K562 (cell line): ENCODE measurements around the gene SSR2. TPM values are rescaled to one million over a fixed set of nuclear protein-coding genes. Genes with fewer than 3 reads are reported as not detected.

Source experiments
- ATAC-seq: fragments of 200-7000 bp; cut with Tn5 transposase; 3 replicates; pipeline ENCODE4 v1.9.1; 2020; ENCODE audit warnings: moderate library complexity
- BruUV-seq: library from RNA; stranded (reverse); fragments of 400-500 nt; replicated peaks from 2 replicates; lab custom pipeline; 2021; lab: Mats Ljungman, UMichigan
- CTCF ChIA-PET: fragments of 300-600 bp; formaldehyde crosslinking; extraction: SDS; loops from one replicate; lab custom pipeline; 2021; ENCODE audit warnings: low intra/inter-chr PET ratio; lab: Yijun Ruan, JAX
- POLR2A ChIA-PET: fragments of 300-600, 350-650 bp; sonication (Branson Sonifier 250); formaldehyde crosslinking; extraction: SDS; loops from one replicate; lab custom pipeline; 2021; ENCODE audit warnings: antibody characterized with exemption, inconsistent platforms; lab: Yijun Ruan, JAX
- DNase-seq, 4 experiments: peaks; one replicate each; pipeline versions ENCODE4 v3.0.0 to v3.0.0-alpha.2; 2011 to 2018; ENCODE audit warnings: low spot score in 3 of 4, mixed read lengths in 3 of 4; ENCODE audit errors: extremely low read depth in 1 of 4
- FAIRE-seq: peaks from 2 replicates; lab custom pipeline; 2011; peaks lifted over from hg19 to GRCh38; lab: Jason Lieb, UNC
- H2AFZ ChIP-seq: 2 replicates; pipeline ENCODE4 v1.6.0; 2011; ENCODE audit warnings: low read depth, low read length, control low read depth, inconsistent platforms
- H3K27ac ChIP-seq: fragments of 200-600 bp; 3 replicates; pipeline ENCODE4 v1.8.0; 2011; ENCODE audit warnings: low read depth, mild to moderate bottlenecking, control low read depth, inconsistent platforms, low read length, moderate library complexity, mixed read lengths; ENCODE audit errors: extremely low read depth
- H3K27me3 ChIP-seq, 2 experiments: fragments of 300-600 bp in 1 of 2; 2 replicates in 1 of 2; 3 replicates in 1 of 2; pipeline versions ENCODE4 v1.6.0 to v1.8.0; 2011; ENCODE audit warnings: inconsistent platforms in 2 of 2, low read length in 2 of 2, mild to moderate bottlenecking in 1 of 2, mixed read lengths in 1 of 2, moderate library complexity in 1 of 2; ENCODE audit not compliant: control insufficient read depth in 2 of 2, insufficient read depth in 2 of 2
- H3K36me3 ChIP-seq: fragments of 300-600 bp; 3 replicates; pipeline ENCODE4 v1.8.0; 2011; ENCODE audit warnings: mild to moderate bottlenecking, low read length, inconsistent platforms; ENCODE audit not compliant: control insufficient read depth, insufficient read depth
- H3K4me1 ChIP-seq, 2 experiments: fragments of 200-600 bp in 1 of 2; replicated peaks in 1 of 2; 2 replicates in 1 of 2; 3 replicates in 1 of 2; pipeline versions ENCODE4 v1.5.1 to v1.8.0; 2011; ENCODE audit warnings: inconsistent platforms in 2 of 2, low read length in 2 of 2, mild to moderate bottlenecking in 1 of 2, mixed read lengths in 1 of 2, moderate library complexity in 1 of 2; ENCODE audit not compliant: control insufficient read depth in 2 of 2, insufficient read depth in 2 of 2
- H3K4me2 ChIP-seq: 2 replicates; pipeline ENCODE4 v1.6.1; 2011; ENCODE audit warnings: low read length, control low read depth, inconsistent platforms, mixed read lengths; ENCODE audit not compliant: insufficient read depth
- H3K4me3 ChIP-seq: fragments of 200-600 bp; sonication (generic), shearing (Covaris generic); 2 replicates; pipeline ENCODE4 v1.5.1; 2016; ENCODE audit warnings: control low read depth, inconsistent platforms
- H3K79me2 ChIP-seq: fragments of 200-600 bp; 3 replicates; pipeline ENCODE4 v1.8.0; 2011; ENCODE audit warnings: low read length, inconsistent platforms; ENCODE audit not compliant: control insufficient read depth, insufficient read depth
- H3K9ac ChIP-seq, 2 experiments: 2 replicates each; pipeline versions ENCODE4 v1.6.0 to v1.6.1; 2011; ENCODE audit warnings: low read depth in 2 of 2, low read length in 2 of 2, control low read depth in 1 of 2, inconsistent platforms in 1 of 2, mild to moderate bottlenecking in 1 of 2, mixed read lengths in 1 of 2; ENCODE audit not compliant: insufficient read depth in 1 of 2
- H3K9me1 ChIP-seq: one replicate; pipeline ENCODE4 v1.6.0; 2011; ENCODE audit warnings: inconsistent platforms, mild to moderate bottlenecking, low read length, moderate library complexity; ENCODE audit not compliant: control insufficient read depth, insufficient read depth
- H3K9me3 ChIP-seq: replicated peaks from 2 replicates; pipeline ENCODE4 v1.5.1; 2011; ENCODE audit warnings: low read depth, low read length, inconsistent platforms; ENCODE audit not compliant: control insufficient read depth, insufficient read depth
- H4K20me1 ChIP-seq: replicated peaks from 2 replicates; pipeline ENCODE4 v1.6.1; 2011; ENCODE audit warnings: low read length, inconsistent platforms, mixed read lengths; ENCODE audit not compliant: control insufficient read depth, insufficient read depth
- ARID3B ChIP-seq: fragments of 250-450 bp; sonication (Bioruptor Pico); IDR thresholded peaks from 2 replicates; pipeline ENCODE4 v1.4.0; 2020; ENCODE audit warnings: borderline replicate concordance
- ATF1 ChIP-seq, 2 experiments: fragments of 450-650 bp in 1 of 2; IDR thresholded peaks; 2 replicates each; pipeline ENCODE4 v1.6.1; 2016; ENCODE audit warnings: missing compliant biosample characterization in 1 of 2, missing genetic modification characterization in 1 of 2
- FOXJ3 ChIP-seq: sonication (generic); formaldehyde crosslinking; IDR thresholded peaks from 2 replicates; pipeline ENCODE4 v1.4.0; 2020; ENCODE audit warnings: mild to moderate bottlenecking, missing genetic modification reagents
- HDAC1 ChIP-seq, 2 experiments: fragments of 450-650 bp; IDR thresholded peaks; 2 replicates each; pipeline ENCODE4 v1.6.1; 2016 to 2017; ENCODE audit warnings: inconsistent platforms in 1 of 2, mild to moderate bottlenecking in 1 of 2, moderate library complexity in 1 of 2
- HDAC3 ChIP-seq: fragments of 450-650 bp; IDR thresholded peaks from 2 replicates; pipeline ENCODE4 v1.6.1; 2018; ENCODE audit warnings: borderline replicate concordance, mild to moderate bottlenecking, moderate library complexity; ENCODE audit not compliant: partially characterized antibody
- KDM2B ChIP-seq: fragments of 250-450 bp; sonication (Bioruptor Pico); IDR thresholded peaks from 2 replicates; pipeline ENCODE4 v1.8.0; 2021; ENCODE audit warnings: mild to moderate bottlenecking, moderate library complexity
- KLF13 ChIP-seq: fragments of 450-650 bp; IDR thresholded peaks from 2 replicates; pipeline ENCODE4 v1.6.1; 2016; ENCODE audit warnings: missing genetic modification characterization, low read depth, mild to moderate bottlenecking, missing compliant biosample characterization, moderate library complexity, borderline replicate concordance
- MCM2 ChIP-seq: fragments of 450-650 bp; IDR thresholded peaks from 2 replicates; pipeline ENCODE4 v1.6.1; 2017; ENCODE audit warnings: low read depth, mild to moderate bottlenecking
- MECOM ChIP-seq: fragments of 250-450 bp; sonication (Bioruptor Pico); IDR thresholded peaks from 2 replicates; pipeline ENCODE4 v1.8.0; 2022; ENCODE audit warnings: inconsistent platforms
- MTA1 ChIP-seq: fragments of 450-650 bp; IDR thresholded peaks from 2 replicates; pipeline ENCODE4 v1.6.1; 2017; ENCODE audit warnings: borderline replicate concordance
- NR2C1 ChIP-seq, 2 experiments: fragments of 450-650 bp; IDR thresholded peaks; 2 replicates each; pipeline ENCODE4 v1.6.1; 2017; ENCODE audit warnings: mild to moderate bottlenecking in 2 of 2, antibody characterized with exemption in 1 of 2, inconsistent platforms in 1 of 2, missing compliant biosample characterization in 1 of 2, missing genetic modification characterization in 1 of 2
- PHF21A ChIP-seq: fragments of 450-650 bp; IDR thresholded peaks from 2 replicates; pipeline ENCODE4 v1.6.1; 2017; ENCODE audit warnings: low read depth, borderline replicate concordance
- PTRF ChIP-seq: fragments of 450-650 bp; IDR thresholded peaks from 2 replicates; pipeline ENCODE4 v1.6.1; 2016; ENCODE audit warnings: mild to moderate bottlenecking, missing genetic modification characterization, missing compliant biosample characterization
- XRCC3 ChIP-seq: fragments of 450-650 bp; IDR thresholded peaks from 2 replicates; pipeline ENCODE4 v1.6.1; 2017; ENCODE audit warnings: mild to moderate bottlenecking, moderate library complexity
- ZFP1 ChIP-seq: fragments of 450-650 bp; formaldehyde crosslinking; IDR thresholded peaks from 2 replicates; pipeline ENCODE4 v1.4.0; 2020; ENCODE audit warnings: mild to moderate bottlenecking, mixed read lengths
- WGBS: fragments of 100-300 bp; shearing (Covaris generic); methylation state at CpG from one replicate; pipeline ENCODE4 v1.1.6; 2016; ENCODE audit warnings: low coverage, mixed read lengths; ENCODE audit not compliant: insufficient coverage; ENCODE audit errors: missing lambda C conversion rate; 5-methylcytosine and 5-hydroxymethylcytosine counted together
- in situ Hi-C: fragments of 300-500 bp; cut with MboI; formaldehyde crosslinking; loops from 4 replicates; pipeline ENCODE4 v1.15.0; 2018; ENCODE audit warnings: inconsistent platforms, mixed read lengths
- intact Hi-C: fragments of 100-400 bp; cut with micrococcal nuclease; formaldehyde crosslinking; loops from 2 replicates; pipeline ENCODE4 v1.14.2; 2022
- polyA plus RNA-seq, 8 experiments: library from polyadenylated mRNA; depleted of rRNA in 4 of 8; stranded (reverse) in 5 of 8; unstranded in 3 of 8; fragments of >200 nt; fragmentation: Nextera tagmentation in 2 of 8; fragmentation: Illumina TruSeq in 1 of 8; extraction: Ambion mirVana in 2 of 8; extraction: Trizol in 1 of 8; gene quantifications; 2 replicates each; pipeline versions ENCODE4 v1.2.1 to v1.2.3, GENCODE V29; 2011 to 2014; ENCODE audit warnings: inconsistent platforms in 1 of 8, missing spikeins in 1 of 8
- total RNA-seq, 7 experiments: library from RNA; depleted of rRNA in 6 of 7; stranded (reverse); fragments of >200 nt in 6 of 7; fragmentation: Illumina TruSeq in 2 of 7; extraction: Trizol in 2 of 7; gene quantifications; 2 replicates each; pipeline versions ENCODE4 v1.2.1 to v1.2.3, GENCODE V29; 2011 to 2021; ENCODE audit warnings: low replicate concordance in 1 of 7
- TF ChIP-seq, protein P1 (sequence below): fragments of 450-650 bp; formaldehyde crosslinking; IDR thresholded peaks from 2 replicates; pipeline ENCODE4 v1.4.0; 2020; ENCODE audit warnings: mild to moderate bottlenecking, moderate library complexity
- TF ChIP-seq, protein P2 (sequence below): sonication (generic); IDR thresholded peaks from 2 replicates; pipeline ENCODE4 v1.6.1; 2016

SSR2 gene
- total and polyA plus RNA-seq, 9 of the 15 experiments (the other 6 are each of a cell fraction or from before 2014, with no cell fraction given) = 161 to 411 (median 240) TPM

DNA sequence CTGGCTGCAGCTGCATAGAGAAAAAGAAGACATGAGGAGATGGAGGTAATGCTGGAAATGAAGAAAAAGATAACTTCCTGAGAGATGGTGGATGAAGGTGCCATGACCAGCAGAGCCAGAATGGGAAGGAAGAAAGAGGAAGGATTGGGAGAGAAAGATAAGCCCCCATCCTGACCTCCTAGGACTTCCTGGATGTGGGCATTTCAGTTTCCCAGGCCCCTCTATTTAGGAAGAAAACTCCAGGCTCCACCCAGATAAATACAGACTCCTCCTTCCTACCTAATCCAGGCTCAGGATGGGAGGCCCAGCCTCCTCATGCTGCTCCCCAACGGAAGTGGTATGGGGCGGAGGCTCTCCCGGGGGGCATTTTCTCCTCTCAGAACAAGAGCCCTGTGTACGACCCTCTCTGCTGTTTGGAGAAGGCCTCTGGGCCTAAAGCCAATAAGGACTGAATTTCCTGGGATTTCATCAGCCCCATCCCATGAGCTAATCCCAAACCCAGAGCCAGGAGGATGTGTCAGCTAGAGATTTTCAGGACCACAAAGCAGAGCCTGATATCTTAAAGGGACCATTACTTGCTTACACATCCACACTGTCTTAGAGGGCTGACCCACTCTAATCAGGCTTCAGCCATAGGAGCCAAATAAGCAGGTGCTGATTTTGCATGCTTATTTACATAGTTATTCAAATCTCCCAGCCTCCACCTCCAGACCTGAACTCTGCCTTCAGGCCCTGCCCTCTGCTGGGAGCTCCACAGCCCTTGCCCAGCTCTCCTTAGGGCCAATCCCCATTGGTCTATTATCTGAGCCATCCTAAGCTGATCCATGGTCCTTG is 37.3 kb downstream of the SSR2 start:
- H3K79me2 ChIP-seq = peaks cover 39% of the 10 kb centered on the region
- H3K9me3 ChIP-seq = no peaks in the 10 kb centered on the region
- in situ Hi-C loops (no loop called here), intact Hi-C loops (loop anchor here (1.0 to 5.0 kb wide), 2 partner anchors 45 to 69 kb away; partner anchors contain the start of genes LAMTOR2 and UBQLN4)
- BruUV-seq = no TSS peak
- no peak overlapping the region for H3K4me3 ChIP-seq
- ChIA-PET POLR2A (interaction anchor here (0.5 to 5.1 kb wide), 11 partner anchors 9 to 50 kb away, joined by 3 to 41 read pairs (median 5); partner anchors contain the start of gene KHDC4), CTCF (interaction anchor here (1.6 kb wide), 1 partner anchor 45 kb away, joined by 4 read pairs; no protein-coding TSS in a partner anchor)
- no peaks in the 10 kb centered on the region for H3K9me1 ChIP-seq
- peak overlapping the region; percentile 24 to 89; a peak in 2 of 4 replicates for H3K9ac ChIP-seq
- 26% methylated on average over 4 of the region's 4 CpGs for WGBS
- H3K27me3 ChIP-seq = no peaks in the 10 kb centered on the region
- H3K4me1 ChIP-seq = peaks cover 35 to 40% of the 10 kb centered on the region in 2 experiments
- H3K4me2 ChIP-seq = peak overlapping the region; percentile 47
- no peaks in the 10 kb centered on the region for H4K20me1 ChIP-seq
- peak in 2 of 4 experiments; percentile 48 to 65 for DNase-seq
- FAIRE-seq = peak; percentile 78
- peak overlapping the region; percentile 93; the same call in 1 of the 3 replicates for H3K27ac ChIP-seq
- 0 out of 3 replicates have a peak, but pooled peaks cover 2% of the 10 kb centered on the region for H3K36me3 ChIP-seq
- no peak overlapping the region for H2AFZ ChIP-seq
- peak; percentile 77 for ATAC-seq
- TF ChIP-seq HDAC1 (IDR thresholded peaks at IDR 0.05) (no peak), XRCC3 (no peak), KDM2B (no peak), PTRF (tag) (no peak), MTA1 (no peak), NR2C1 (IDR thresholded peaks at IDR 0.05) (no peak), NR2C1 (tag; IDR thresholded peaks at IDR 0.05) (0 out of 2 replicates have a peak, but pooled peaks have one; percentile 20), FOXJ3 (CRISPR knock-in tag) (no peak), KLF13 (tag) (no peak), ARID3B (CRISPR knock-in tag) (no peak), PHF21A (no peak), HDAC3 (no peak), MCM2 (no peak), ATF1 (CRISPR knock-in tag; IDR thresholded peaks at IDR 0.05) (no peak), ATF1 (tag; IDR thresholded peaks at IDR 0.05) (peak; percentile 24; the same call in 1 of the 2 replicates), MECOM (no peak), ZFP1 (CRISPR knock-in tag) (no peak)
- TF ChIP-seq, protein P1, sequence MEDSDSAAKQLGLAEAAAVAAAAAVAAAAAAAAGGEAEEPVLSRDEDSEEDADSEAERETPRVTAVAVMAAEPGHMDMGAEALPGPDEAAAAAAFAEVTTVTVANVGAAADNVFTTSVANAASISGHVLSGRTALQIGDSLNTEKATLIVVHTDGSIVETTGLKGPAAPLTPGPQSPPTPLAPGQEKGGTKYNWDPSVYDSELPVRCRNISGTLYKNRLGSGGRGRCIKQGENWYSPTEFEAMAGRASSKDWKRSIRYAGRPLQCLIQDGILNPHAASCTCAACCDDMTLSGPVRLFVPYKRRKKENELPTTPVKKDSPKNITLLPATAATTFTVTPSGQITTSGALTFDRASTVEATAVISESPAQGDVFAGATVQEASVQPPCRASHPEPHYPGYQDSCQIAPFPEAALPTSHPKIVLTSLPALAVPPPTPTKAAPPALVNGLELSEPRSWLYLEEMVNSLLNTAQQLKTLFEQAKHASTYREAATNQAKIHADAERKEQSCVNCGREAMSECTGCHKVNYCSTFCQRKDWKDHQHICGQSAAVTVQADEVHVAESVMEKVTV (CRISPR knock-in tag) = peak; percentile 39; the same call in 1 of the 2 replicates
- TF ChIP-seq, protein P2, sequence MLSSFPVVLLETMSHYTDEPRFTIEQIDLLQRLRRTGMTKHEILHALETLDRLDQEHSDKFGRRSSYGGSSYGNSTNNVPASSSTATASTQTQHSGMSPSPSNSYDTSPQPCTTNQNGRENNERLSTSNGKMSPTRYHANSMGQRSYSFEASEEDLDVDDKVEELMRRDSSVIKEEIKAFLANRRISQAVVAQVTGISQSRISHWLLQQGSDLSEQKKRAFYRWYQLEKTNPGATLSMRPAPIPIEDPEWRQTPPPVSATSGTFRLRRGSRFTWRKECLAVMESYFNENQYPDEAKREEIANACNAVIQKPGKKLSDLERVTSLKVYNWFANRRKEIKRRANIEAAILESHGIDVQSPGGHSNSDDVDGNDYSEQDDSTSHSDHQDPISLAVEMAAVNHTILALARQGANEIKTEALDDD = no peak
